Mononuclear cell (primary cell): ENCODE measurements around the gene LIN7C. TPM values are rescaled to one million over a fixed set of nuclear protein-coding genes. Genes with fewer than 3 reads are reported as not detected.

ENCODE experiments used
- H3K27me3 ChIP-seq: 2 replicates; pipeline ENCODE4 v1.6.0; 2011; ENCODE audit warnings: low read length, control low read depth; ENCODE audit not compliant: insufficient read depth
- H3K4me1 ChIP-seq: 2 replicates; pipeline ENCODE4 v1.5.1; 2011; ENCODE audit warnings: mild to moderate bottlenecking, low read length, control low read depth; ENCODE audit not compliant: insufficient read depth
- H3K4me3 ChIP-seq: 2 replicates; pipeline ENCODE4 v1.5.1; 2011; ENCODE audit warnings: mild to moderate bottlenecking, low read length, moderate library complexity
- H3K9me3 ChIP-seq: 2 replicates; pipeline ENCODE4 v1.5.1; 2011; ENCODE audit warnings: low read depth, mild to moderate bottlenecking, control low read depth, low read length
- total RNA-seq: library from RNA; depleted of rRNA; stranded (reverse); fragments of >200 nt; gene quantifications from one replicate; pipeline ENCODE4 v1.2.3, GENCODE V29; 2012

Gene LIN7C
- total RNA-seq, 1 donor, result 36.6 TPM

- no peaks in the 10 kb centered on the region for H3K9me3 ChIP-seq
- H3K27me3 ChIP-seq, result peaks cover 16% of the 10 kb centered on the region
- H3K4me1 ChIP-seq, result peaks cover 11% of the 10 kb centered on the region
- no peak overlapping the region for H3K4me3 ChIP-seq
These were observed 37.4 kb downstream of the LIN7C start for GRCh38 chr11:27468995-27469695.

GRCh38 chr11:27468209-27468994 lies 38.2 kb downstream of the LIN7C start:
- H3K9me3 ChIP-seq, result no peaks in the 10 kb centered on the region
- no peak overlapping the region for H3K4me3 ChIP-seq
- peaks cover 14% of the 10 kb centered on the region for H3K27me3 ChIP-seq
- H3K4me1 ChIP-seq, result peaks cover 11% of the 10 kb centered on the region

- H3K9me3 ChIP-seq, result no peaks in the 10 kb centered on the region
- peaks cover 10% of the 10 kb centered on the region for H3K27me3 ChIP-seq
- peaks cover 11% of the 10 kb centered on the region for H3K4me1 ChIP-seq
- no peak overlapping the region for H3K4me3 ChIP-seq
These were observed 39.2 kb downstream of the LIN7C start for GRCh38 chr11:27467181-27467913.

DNA sequence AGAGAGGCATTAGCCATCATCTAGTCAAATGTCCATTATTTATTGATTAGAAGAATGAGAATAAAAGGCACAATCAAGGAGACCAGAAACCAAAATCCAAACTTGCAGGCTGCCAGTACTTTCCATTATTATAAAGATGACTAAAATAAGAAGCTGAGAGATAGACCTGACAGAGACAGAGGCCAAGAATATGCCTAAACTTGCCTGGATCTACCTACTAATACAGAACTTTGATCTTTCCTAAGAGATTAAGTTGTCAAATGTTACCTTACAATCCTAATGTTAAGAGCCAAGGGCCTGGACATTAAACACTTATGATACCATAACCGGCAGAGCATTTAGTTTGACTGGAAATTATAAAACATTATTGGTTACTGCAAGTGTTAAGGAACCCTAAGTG lies 40.2 kb downstream of the LIN7C start:
- H3K9me3 ChIP-seq, result no peaks in the 10 kb centered on the region
- peaks cover 10% of the 10 kb centered on the region for H3K27me3 ChIP-seq
- H3K4me1 ChIP-seq, result peaks cover 8% of the 10 kb centered on the region
- no peak overlapping the region for H3K4me3 ChIP-seq

GRCh38 chr11:27465629-27466028 lies 40.9 kb downstream of the LIN7C start:
- Histone ChIP-seq H3K27me3 (peaks cover 6% of the 10 kb centered on the region), H3K4me1 (peaks cover under 1% of the 10 kb centered on the region), H3K4me3 (no peak overlapping the region), H3K9me3 (no peaks in the 10 kb centered on the region)

DNA sequence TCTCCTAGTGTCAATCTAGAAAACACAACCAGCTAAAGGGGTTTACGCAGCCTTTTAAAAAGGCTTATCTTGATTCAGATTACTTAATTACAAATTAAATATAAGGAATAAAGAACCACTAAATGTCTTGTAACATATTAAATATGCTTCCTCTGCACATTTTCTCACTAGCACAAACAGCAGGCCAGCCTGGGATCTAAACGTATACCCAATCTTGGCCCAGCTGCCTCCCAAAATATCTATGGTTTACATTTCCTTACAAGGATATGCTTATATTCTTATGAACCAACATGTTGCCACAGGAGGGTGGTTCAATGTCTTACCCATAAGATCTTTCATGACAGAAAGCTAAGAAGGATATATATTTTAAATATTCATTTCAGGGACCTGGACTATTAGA lies 41.7 kb downstream of the LIN7C start:
- Histone ChIP-seq H3K4me3 (no peak overlapping the region), H3K27me3 (no peaks in the 10 kb centered on the region), H3K9me3 (no peaks in the 10 kb centered on the region), H3K4me1 (no peaks in the 10 kb centered on the region)

- no peaks in the 10 kb centered on the region for H3K4me1 ChIP-seq
- H3K9me3 ChIP-seq, result no peaks in the 10 kb centered on the region
- H3K4me3 ChIP-seq, result no peak overlapping the region
- H3K27me3 ChIP-seq, result no peaks in the 10 kb centered on the region
These were observed 42.3 kb downstream of the LIN7C start for GRCh38 chr11:27464289-27464696.

DNA sequence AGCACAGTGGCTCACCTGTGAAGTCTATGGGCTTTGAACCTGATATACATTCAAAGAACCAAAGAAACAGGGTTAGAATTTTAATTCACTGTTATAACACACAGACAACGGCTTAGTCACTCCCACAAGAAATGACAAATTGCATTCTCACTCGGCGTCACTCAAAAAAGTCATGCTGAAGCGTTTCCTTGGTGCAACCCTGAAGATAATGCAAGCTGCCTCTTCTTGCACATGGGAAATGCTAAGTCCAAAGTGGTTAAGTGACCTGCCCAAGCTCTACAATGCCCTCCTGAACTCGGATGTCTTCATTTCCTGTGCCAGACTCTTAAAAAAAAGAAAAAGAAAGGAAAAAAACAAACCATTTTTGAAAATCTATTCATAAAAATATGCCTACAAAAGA lies 44.0 kb downstream of the LIN7C start:
- Histone ChIP-seq H3K9me3 (no peaks in the 10 kb centered on the region), H3K4me1 (no peaks in the 10 kb centered on the region), H3K4me3 (no peak overlapping the region), H3K27me3 (no peaks in the 10 kb centered on the region)

DNA sequence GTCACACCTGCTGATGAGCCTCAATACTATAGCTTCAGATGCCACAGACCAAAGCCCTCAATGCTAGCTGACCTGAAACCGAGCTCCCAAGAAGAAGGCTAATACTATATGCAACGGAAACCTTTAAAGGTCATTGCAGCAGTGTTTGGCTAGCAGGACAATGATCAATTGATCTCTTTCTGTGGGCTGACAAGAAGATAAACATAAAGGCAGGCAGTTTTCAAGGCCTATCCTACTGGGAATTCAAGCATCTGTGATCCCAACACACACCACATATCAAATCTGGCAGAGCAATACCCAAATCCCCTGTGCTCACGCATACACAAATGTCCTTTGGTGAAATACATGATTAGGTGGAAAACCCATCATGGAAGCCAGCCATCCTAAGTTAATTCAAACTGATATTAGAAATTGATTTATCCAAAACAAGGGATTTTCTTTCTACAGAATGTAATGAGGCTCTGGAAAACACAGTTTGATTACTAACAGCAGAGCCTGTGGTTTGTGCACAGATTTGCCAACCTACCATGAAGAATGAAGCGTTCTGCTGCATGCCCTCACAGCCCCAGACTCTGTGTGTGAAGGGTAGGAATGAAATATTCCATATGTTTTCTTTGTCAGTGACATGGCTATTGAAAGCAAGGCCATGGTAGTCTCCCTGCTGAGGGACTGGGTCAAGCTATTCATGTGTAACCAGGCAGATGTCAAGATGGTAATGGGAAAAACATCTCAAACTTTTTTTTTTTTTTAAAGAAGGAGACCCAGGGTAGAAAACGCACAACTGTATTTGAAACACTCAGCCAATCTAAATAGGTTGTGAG lies 46.2 kb downstream of the LIN7C start:
- Histone ChIP-seq H3K27me3 (no peaks in the 10 kb centered on the region), H3K4me3 (no peak overlapping the region), H3K9me3 (no peaks in the 10 kb centered on the region), H3K4me1 (no peaks in the 10 kb centered on the region)

- Histone ChIP-seq H3K4me1 (no peaks in the 10 kb centered on the region), H3K9me3 (no peaks in the 10 kb centered on the region), H3K4me3 (no peak overlapping the region), H3K27me3 (no peaks in the 10 kb centered on the region)
These were observed 47.4 kb downstream of the LIN7C start for GRCh38 chr11:27459191-27459590.

DNA sequence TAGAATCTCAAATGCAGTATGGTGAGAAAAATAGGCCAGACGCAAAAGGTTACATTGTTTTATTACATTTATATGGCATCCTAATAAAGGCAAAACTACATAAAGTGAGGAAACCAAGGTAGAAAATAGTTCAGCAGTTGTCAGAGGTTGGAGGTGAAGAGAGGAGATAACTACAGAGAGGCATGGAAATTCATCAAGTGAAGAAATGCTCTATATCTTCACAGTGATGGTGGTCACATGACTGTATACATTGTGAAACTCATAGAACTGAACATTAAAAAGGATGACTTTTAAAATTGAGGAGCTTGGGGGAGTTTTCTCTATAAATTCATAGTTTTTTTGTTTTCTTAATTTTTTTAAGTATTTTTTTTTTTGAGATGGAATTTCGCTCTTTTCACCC lies 48.4 kb downstream of the LIN7C start:
- no peaks in the 10 kb centered on the region for H3K27me3 ChIP-seq
- no peaks in the 10 kb centered on the region for H3K9me3 ChIP-seq
- H3K4me1 ChIP-seq, result no peaks in the 10 kb centered on the region
- no peak overlapping the region for H3K4me3 ChIP-seq

DNA sequence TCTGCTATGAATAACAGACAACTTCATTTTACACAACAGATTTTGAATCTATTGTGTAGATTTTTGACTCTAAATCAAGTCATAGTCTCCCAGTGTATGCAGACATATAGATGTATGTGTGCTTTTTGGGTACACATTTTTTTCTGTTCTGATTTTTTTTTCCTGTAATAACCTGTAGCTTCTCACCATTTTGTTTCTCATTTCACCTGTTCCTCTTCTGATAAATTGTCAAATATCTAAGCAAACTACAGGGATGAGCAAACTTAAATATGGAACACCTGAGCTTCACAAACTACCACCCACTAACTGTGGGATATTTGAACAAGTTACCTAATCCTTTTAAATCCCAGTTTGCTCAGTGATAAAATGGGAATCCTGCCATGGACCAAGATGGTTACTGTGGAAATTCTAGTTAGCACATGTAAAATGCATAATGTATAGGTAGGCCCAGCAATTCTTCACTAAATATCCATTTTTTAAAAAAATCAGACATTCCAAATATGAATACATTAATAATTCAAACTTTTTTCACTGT lies 49.7 kb downstream of the LIN7C start:
- no peak overlapping the region for H3K4me3 ChIP-seq
- H3K27me3 ChIP-seq, result no peaks in the 10 kb centered on the region
- H3K4me1 ChIP-seq, result no peaks in the 10 kb centered on the region
- H3K9me3 ChIP-seq, result no peaks in the 10 kb centered on the region

- Histone ChIP-seq H3K9me3 (no peaks in the 10 kb centered on the region), H3K4me3 (no peak overlapping the region), H3K27me3 (no peaks in the 10 kb centered on the region), H3K4me1 (no peaks in the 10 kb centered on the region)
These were observed 50.3 kb downstream of the LIN7C start for GRCh38 chr11:27456140-27456794.

DNA sequence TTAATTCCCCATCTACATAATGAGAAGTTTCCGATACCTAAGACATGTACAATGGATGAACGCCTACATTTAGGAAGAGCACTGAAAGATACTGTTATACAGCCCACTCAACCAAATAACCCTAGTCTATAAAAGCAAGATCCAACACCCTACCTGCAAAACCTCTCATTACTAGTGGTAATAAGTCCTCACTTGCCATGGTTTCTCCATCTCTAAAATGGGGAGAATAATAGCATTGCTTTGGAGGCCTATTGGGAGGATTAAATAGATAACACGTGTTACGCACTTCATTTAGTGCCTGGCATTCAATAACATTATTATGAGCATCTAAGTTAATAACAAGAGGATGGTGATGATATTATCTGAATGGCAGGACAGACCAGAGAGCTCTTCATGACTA lies 50.9 kb downstream of the LIN7C start:
- no peaks in the 10 kb centered on the region for H3K27me3 ChIP-seq
- no peaks in the 10 kb centered on the region for H3K9me3 ChIP-seq
- H3K4me1 ChIP-seq, result no peaks in the 10 kb centered on the region
- no peak overlapping the region for H3K4me3 ChIP-seq
